Heart left ventricle (tissue), 16 donors: Measurements from ENCODE around the gene OR2V1. TPM values are rescaled to one million over a fixed set of nuclear protein-coding genes. Genes with fewer than 3 reads are reported as not detected.

Source experiments
- ATAC-seq, 4 donors: fragments of 200-7000 bp; cut with Tn5 transposase; one replicate each; pipeline ENCODE4 v1.9.1; 2020 to 2022; ENCODE audit warnings: moderate library complexity in 4 of 4, mild to moderate bottlenecking in 3 of 4, moderate number of reproducible peaks in 1 of 4
- DNase-seq, 5 donors: peaks; one replicate each; pipeline ENCODE4 v3.0.0-alpha.2; 2020
- H3K27ac ChIP-seq, 12 donors: fragments of 200-600 bp; sonication (generic) in 4 of 12; one replicate each; pipeline versions ENCODE4 v1.5.0 to v1.8.0; 2016 to 2022; ENCODE audit warnings: mild to moderate bottlenecking in 2 of 12
- H3K27me3 ChIP-seq, 9 donors: fragments of 200-600 bp; sonication (generic) in 2 of 9; one replicate each; pipeline versions ENCODE4 v1.5.1 to v1.8.0; 2016 to 2022; ENCODE audit warnings: mild to moderate bottlenecking in 3 of 9
- H3K36me3 ChIP-seq, 9 donors: fragments of 200-600 bp; sonication (generic) in 2 of 9; one replicate each; pipeline versions ENCODE4 v1.5.0 to v1.8.0; 2018 to 2022; ENCODE audit warnings: mild to moderate bottlenecking in 2 of 9
- H3K4me1 ChIP-seq, 12 donors: fragments of 200-600 bp; sonication (generic) in 4 of 12; one replicate each; pipeline versions ENCODE4 v1.5.0 to v1.8.0; 2016 to 2022; ENCODE audit warnings: mild to moderate bottlenecking in 3 of 12
- H3K4me3 ChIP-seq, 12 donors: fragments of 200-600 bp; sonication (generic) in 4 of 12; one replicate each; pipeline versions ENCODE4 v1.5.0 to v1.8.0; 2017 to 2022; ENCODE audit warnings: mild to moderate bottlenecking in 9 of 12, moderate library complexity in 4 of 12
- H3K9me3 ChIP-seq, 12 donors: fragments of 200-600 bp; sonication (generic) in 4 of 12; one replicate each; pipeline versions ENCODE4 v1.5.0 to v1.8.0; 2016 to 2022; ENCODE audit warnings: mild to moderate bottlenecking in 1 of 12
- CTCF ChIP-seq, 12 donors: fragments of 200-600 bp; sonication (generic) in 4 of 12; IDR thresholded peaks; one replicate each; pipeline versions ENCODE4 v1.5.0 to v1.8.0; 2018 to 2022; ENCODE audit warnings: antibody characterized with exemption in 12 of 12, mild to moderate bottlenecking in 5 of 12
- POLR2A ChIP-seq, 2 donors: fragments of 450-650 bp; IDR thresholded peaks; one replicate each; pipeline ENCODE4 v1.6.1; 2017; ENCODE audit warnings: antibody characterized with exemption in 2 of 2, mild to moderate bottlenecking in 2 of 2, moderate library complexity in 2 of 2
- WGBS, 4 donors: extraction: QIAGEN DNeasy Blood & Tissue Kit in 2 of 4; methylation state at CpG; one replicate each; pipeline versions ENCODE4 v1.1.5 to v1.1.7; 2013 to 2018; 5-methylcytosine and 5-hydroxymethylcytosine counted together
- intact Hi-C, 10 donors: fragments of 100-400 bp; cut with DNase I; formaldehyde crosslinking; loops; one replicate each; pipeline versions ENCODE4 v1.11.1 to v1.14.2; 2022
- polyA plus RNA-seq, 2 donors: library from polyadenylated mRNA; stranded (reverse); fragments of 200-250 nt; gene quantifications; one replicate each; pipeline ENCODE4 v1.2.3, GENCODE V29; 2013
- total RNA-seq, 9 donors: library from RNA; depleted of rRNA in 2 of 9; stranded (reverse); fragments of >200 nt in 2 of 9; fragmentation: NEBNext Ultra II Directional in 3 of 9; extraction: Animal tissue kit (Norgen Biotek cat#: 25700) in 3 of 9; gene quantifications; one replicate each; pipeline versions ENCODE4 v1.1.0 to v1.2.4, GENCODE V29; 2016 to 2023
- donor health status: ischemic (EF 13 %, LVEDD 7.1; RV severe dilation, severe dysfunction).
- donor health status: healthy with polysubstance abuse.
- donor health status: DM: no; HTN: yes; CAD: no.
- donor health status: DM: no; HTN: no; CAD: no.
- donor health status: ischemic (EF 25% LVEDD 6.9; RV normal size, moderate dysfunction).
- donor health status: ischemic (EF 25% LVEDD 5.7; RV mildly dilated, moderate dysfunction).
- donor health status: healthy.
- donor health status: DM: yes; HTN: yes; CAD: no.
- donor health status: ischemic (EF 35%, LVEDD 5.7; RV mildly dilated, moderate dysfunction).
- donor health status: nonischemic (EF 11% LVEDD 7.7; RV severe dilation, severe dysfunction).
- donor health status: DM: yes; HTN: yes; CAD: no.
- donor health status: PGD.
- donor health status: ischemic (EF 29% LVEDD 5.4; RV normal size, mild dysfunction).
- donor health status: nonischemic (EF 23%, LVEDD 6.1; RV moderate dilation, normal function).

Gene OR2V1
- total and polyA plus RNA-seq, 11 donors = not detected

GRCh38 chr5:181167814-181168488 is 37.0 kb upstream of the OR2V1 start:
- DNase-seq (no peak), ATAC-seq (no peak)
- H3K4me3 ChIP-seq = no peak overlapping the region
- WGBS, 4 donors = 13 to 19% (median 18%) methylated on average over 9 to 11 of the region's 11 CpGs
- H3K36me3 ChIP-seq = no peaks in the 10 kb centered on the region
- TF ChIP-seq CTCF (IDR thresholded peaks at IDR 0.05) = peak in 8 of 12 donors; percentile 22 to 45 (median 34)
- no peak for TF ChIP-seq POLR2A (IDR thresholded peaks at IDR 0.05)
- peaks cover 11 to 96% (median 69%) of the 10 kb centered on the region in 9 donors for H3K27me3 ChIP-seq
- H3K27ac ChIP-seq = no peak overlapping the region
- intact Hi-C loops = loop anchor here in 1 of 10 donors (10.0 kb wide), 1 partner anchor 383 kb away; no protein-coding TSS in a partner anchor
- no peaks in the 10 kb centered on the region for H3K9me3 ChIP-seq
- peaks cover 0 to 15% (median 3%) of the 10 kb centered on the region in 12 donors for H3K4me1 ChIP-seq

GRCh38 chr5:181166812-181167733 is 36.1 kb upstream of the OR2V1 start:
- Histone ChIP-seq H3K36me3 (no peaks in the 10 kb centered on the region), H3K27me3 (peaks cover 11 to 89% (median 65%) of the 10 kb centered on the region in 9 donors), H3K27ac (no peak overlapping the region), H3K4me1 (peaks cover 0 to 10% (median 2%) of the 10 kb centered on the region in 12 donors), H3K4me3 (no peak overlapping the region), H3K9me3 (no peaks in the 10 kb centered on the region)
- 71 to 74% (median 73%) methylated on average over 6 of the region's 6 CpGs for WGBS, 4 donors
- TF ChIP-seq CTCF (IDR thresholded peaks at IDR 0.05) (no peak), POLR2A (IDR thresholded peaks at IDR 0.05) (no peak)
- no peak for ATAC-seq
- intact Hi-C loops = loop anchor here in 1 of 10 donors (10.0 kb wide), 1 partner anchor 382 kb away; no protein-coding TSS in a partner anchor
- DNase-seq = no peak

- Histone ChIP-seq H3K4me1 (peaks cover 0 to 14% (median 2%) of the 10 kb centered on the region in 12 donors), H3K27me3 (peaks cover 0 to 63% (median 38%) of the 10 kb centered on the region in 9 donors), H3K4me3 (no peak overlapping the region), H3K9me3 (no peaks in the 10 kb centered on the region), H3K36me3 (no peaks in the 10 kb centered on the region), H3K27ac (no peak overlapping the region)
- TF ChIP-seq POLR2A (IDR thresholded peaks at IDR 0.05) = no peak
- no peak for TF ChIP-seq CTCF (IDR thresholded peaks at IDR 0.05)
- DNase-seq (no peak), ATAC-seq (no peak)
- 11 to 25% (median 20%) methylated on average over 33 to 51 of the region's 52 CpGs for WGBS, 4 donors
- intact Hi-C loops = loop anchor here in 1 of 10 donors (10.0 kb wide), 1 partner anchor 380 kb away; no protein-coding TSS in a partner anchor
Observed at GRCh38 chr5:181164076-181164952, 33.3 kb upstream of the OR2V1 start.
